Stomach (tissue), 4 donors: Measurements from ENCODE around the gene ACTN3.
A peak's percentile ranks its signal among the peaks of the same experiment; 100 is the strongest.

Experiments used
- EP300 ChIP-seq: sonication (generic); formaldehyde crosslinking; IDR thresholded peaks from one replicate; pipeline ENCODE4 v1.6.1; 2017; ENCODE audit warnings: antibody characterized with exemption
- POLR2A ChIP-seq, 4 donors: fragments of 450-650 bp; IDR thresholded peaks; one replicate each; pipeline ENCODE4 v1.6.1; 2016; ENCODE audit warnings: antibody characterized with exemption in 4 of 4, control low read depth in 2 of 4, mild to moderate bottlenecking in 1 of 4, moderate library complexity in 1 of 4
- POLR2AphosphoS5 ChIP-seq, 3 donors: sonication (generic); formaldehyde crosslinking; IDR thresholded peaks; one replicate each; pipeline ENCODE4 v1.6.1; 2016; ENCODE audit warnings: antibody characterized with exemption in 3 of 3
- TF ChIP-seq, protein P1 (sequence below), 7 experiments: fragments of 450-650 bp in 4 of 7; fragments of 200-600 bp in 3 of 7; sonication (generic) in 3 of 7; IDR thresholded peaks; one replicate each; pipeline ENCODE4 v1.5.1; 2016 to 2019; ENCODE audit warnings: antibody characterized with exemption in 7 of 7, control low read depth in 2 of 7, mild to moderate bottlenecking in 1 of 7

GRCh38 chr11:66545701-66546367 is 869 bp upstream of the ACTN3 start, which contains the start of gene ZDHHC24:
- TF ChIP-seq, protein P1, sequence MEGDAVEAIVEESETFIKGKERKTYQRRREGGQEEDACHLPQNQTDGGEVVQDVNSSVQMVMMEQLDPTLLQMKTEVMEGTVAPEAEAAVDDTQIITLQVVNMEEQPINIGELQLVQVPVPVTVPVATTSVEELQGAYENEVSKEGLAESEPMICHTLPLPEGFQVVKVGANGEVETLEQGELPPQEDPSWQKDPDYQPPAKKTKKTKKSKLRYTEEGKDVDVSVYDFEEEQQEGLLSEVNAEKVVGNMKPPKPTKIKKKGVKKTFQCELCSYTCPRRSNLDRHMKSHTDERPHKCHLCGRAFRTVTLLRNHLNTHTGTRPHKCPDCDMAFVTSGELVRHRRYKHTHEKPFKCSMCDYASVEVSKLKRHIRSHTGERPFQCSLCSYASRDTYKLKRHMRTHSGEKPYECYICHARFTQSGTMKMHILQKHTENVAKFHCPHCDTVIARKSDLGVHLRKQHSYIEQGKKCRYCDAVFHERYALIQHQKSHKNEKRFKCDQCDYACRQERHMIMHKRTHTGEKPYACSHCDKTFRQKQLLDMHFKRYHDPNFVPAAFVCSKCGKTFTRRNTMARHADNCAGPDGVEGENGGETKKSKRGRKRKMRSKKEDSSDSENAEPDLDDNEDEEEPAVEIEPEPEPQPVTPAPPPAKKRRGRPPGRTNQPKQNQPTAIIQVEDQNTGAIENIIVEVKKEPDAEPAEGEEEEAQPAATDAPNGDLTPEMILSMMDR (IDR thresholded peaks at IDR 0.05) = no peak
- peak in 1 of 4 donors; percentile 43 for TF ChIP-seq POLR2A (IDR thresholded peaks at IDR 0.05)
- TF ChIP-seq EP300 = no peak
- peak; percentile 66 to 90 (median 87) for TF ChIP-seq POLR2AphosphoS5 (IDR thresholded peaks at IDR 0.05)
